Measurements from ENCODE around the gene TARP.
"Not testable (repeated sequence)": the region's sequence is repeated elsewhere in the genome, so short reads cannot be mapped to it uniquely, and the experiment has no call there.

The TARP gene

GRCh38 chr7:38259157-38259556 is 14.3 kb downstream of the TARP start:
- FAIRE-seq = not testable (repeated sequence)

- no peak for FAIRE-seq
These were observed 16.1 kb downstream of the TARP start for GRCh38 chr7:38257350-38257677.

- not testable (repeated sequence) for FAIRE-seq
These were observed 23.6 kb downstream of the TARP start for GRCh38 chr7:38249849-38250248.

- FAIRE-seq = no peak
These were observed 25.3 kb downstream of the TARP start for GRCh38 chr7:38248069-38248567.

- no peak for FAIRE-seq
These were observed 27.9 kb downstream of the TARP start for GRCh38 chr7:38245409-38245977.

- FAIRE-seq = no peak
These were observed 28.9 kb downstream of the TARP start for GRCh38 chr7:38244516-38244915.

GRCh38 chr7:38243345-38243744 is 30.1 kb downstream of the TARP start:
- peak; percentile 77 for FAIRE-seq

GRCh38 chr7:38242814-38243213 is 30.6 kb downstream of the TARP start:
- FAIRE-seq = no peak

GRCh38 chr7:38241071-38241470 is 32.4 kb downstream of the TARP start:
- no peak for FAIRE-seq

GRCh38 chr7:38239129-38239528 is 34.3 kb downstream of the TARP start:
- not testable (repeated sequence) for FAIRE-seq

- FAIRE-seq = no peak
These were observed 37.8 kb downstream of the TARP start for GRCh38 chr7:38235606-38236005.

GRCh38 chr7:38234759-38235158 is 38.7 kb downstream of the TARP start:
- FAIRE-seq = not testable (repeated sequence)

- no peak for FAIRE-seq
These were observed 40.7 kb downstream of the TARP start for GRCh38 chr7:38232502-38233366.

GRCh38 chr7:38229884-38230642 is 43.4 kb downstream of the TARP start:
- FAIRE-seq = no peak

GRCh38 chr7:38229386-38229785 is 44.0 kb downstream of the TARP start:
- FAIRE-seq = no peak

GRCh38 chr7:38224392-38224791 is 49.0 kb downstream of the TARP start:
- FAIRE-seq = no peak

- no peak for FAIRE-seq
These were observed 50.1 kb downstream of the TARP start for GRCh38 chr7:38223306-38223705.

GRCh38 chr7:38222481-38223096 is 50.8 kb downstream of the TARP start:
- peak; percentile 99 for FAIRE-seq

GRCh38 chr7:38220452-38220851 is 53.0 kb downstream of the TARP start:
- no peak for FAIRE-seq

- FAIRE-seq = peak; percentile 55
These were observed 55.8 kb downstream of the TARP start for GRCh38 chr7:38217672-38218071.

- peak; percentile 86 for FAIRE-seq
These were observed 57.4 kb downstream of the TARP start for GRCh38 chr7:38215735-38216670.

GRCh38 chr7:38215115-38215514 is 58.3 kb downstream of the TARP start:
- peak; percentile 88 for FAIRE-seq

Data from islet of Langerhans (tissue), 1 donor.